Measurements from ENCODE around the gene SLC4A11. TPM values are rescaled to one million over a fixed set of nuclear protein-coding genes. Genes with fewer than 3 reads are reported as not detected.

Gene SLC4A11
- total and polyA plus RNA-seq, 10 of the 15 experiments (the other 5 are each of a cell fraction or from before 2014, with no cell fraction given): 0.07 to 2.3 (median 1.1) TPM

DNA sequence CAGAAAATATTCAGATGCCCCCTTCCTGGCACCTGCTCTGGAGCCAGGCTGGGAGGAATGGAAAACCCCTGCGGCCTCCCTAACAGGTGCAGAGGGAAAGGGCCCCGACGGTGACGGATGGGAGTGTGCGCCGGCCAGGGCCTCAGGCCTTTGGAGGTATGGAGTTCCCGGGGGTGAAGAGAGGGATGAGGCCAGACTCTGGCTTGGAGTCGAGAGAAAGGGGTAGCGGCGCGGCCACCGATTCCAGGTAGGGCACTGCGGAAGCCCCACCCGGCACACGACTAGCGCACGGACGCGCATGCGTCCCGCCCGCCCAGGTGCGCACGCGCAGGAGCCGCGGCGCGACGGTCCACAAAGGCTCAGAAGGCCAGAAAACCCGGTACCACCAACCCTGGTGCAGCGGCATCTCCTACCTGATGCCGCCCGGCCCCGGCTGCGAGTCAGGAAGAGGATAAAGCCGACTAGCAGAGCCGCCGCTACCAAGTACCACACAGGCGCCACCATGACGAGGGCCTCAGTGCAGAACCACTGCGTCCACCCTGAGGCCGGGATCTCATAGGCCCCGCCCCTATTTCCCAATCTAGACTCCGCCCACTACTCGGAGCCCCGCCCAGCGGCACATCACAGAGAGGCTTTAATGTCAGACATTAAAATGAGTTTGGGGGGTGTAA lies 34.7 kb downstream of the SLC4A11 start, which contains the start of gene DDRGK1 (continued):
- TF ChIP-seq MYC (IDR thresholded peaks at IDR 0.05; ENCODE audit: insufficient read depth, insufficient read length, insufficient replicate concordance, low read length, severe bottlenecking): no peak
- TF ChIP-seq BHLHE40 (IDR thresholded peaks at IDR 0.05; ENCODE audit: borderline replicate concordance in 1 of 2, low read depth in 2 of 2, low read length in 1 of 2): peak; percentile 82 to 96
- TF ChIP-seq LARP7 (IDR thresholded peaks at IDR 0.05): no peak; the same call in 1 of the 2 replicates
- TF ChIP-seq SUPT20H (IDR thresholded peaks at IDR 0.05; ENCODE audit: borderline replicate concordance, control insufficient read depth, low read depth, low read length): no peak
- TF ChIP-seq RAD21 (IDR thresholded peaks at IDR 0.05; ENCODE audit: insufficient read depth, low read depth, low read length): no peak
- 0 out of 2 replicates have a peak, but pooled peaks have one; percentile 14 for TF ChIP-seq HDGF (IDR thresholded peaks at IDR 0.05)
- TF ChIP-seq ZZZ3 (IDR thresholded peaks at IDR 0.05; ENCODE audit: control insufficient read depth, insufficient read length, low read depth): no peak
- TF ChIP-seq, protein P1, sequence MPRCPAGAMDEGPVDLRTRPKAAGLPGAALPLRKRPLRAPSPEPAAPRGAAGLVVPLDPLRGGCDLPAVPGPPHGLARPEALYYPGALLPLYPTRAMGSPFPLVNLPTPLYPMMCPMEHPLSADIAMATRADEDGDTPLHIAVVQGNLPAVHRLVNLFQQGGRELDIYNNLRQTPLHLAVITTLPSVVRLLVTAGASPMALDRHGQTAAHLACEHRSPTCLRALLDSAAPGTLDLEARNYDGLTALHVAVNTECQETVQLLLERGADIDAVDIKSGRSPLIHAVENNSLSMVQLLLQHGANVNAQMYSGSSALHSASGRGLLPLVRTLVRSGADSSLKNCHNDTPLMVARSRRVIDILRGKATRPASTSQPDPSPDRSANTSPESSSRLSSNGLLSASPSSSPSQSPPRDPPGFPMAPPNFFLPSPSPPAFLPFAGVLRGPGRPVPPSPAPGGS (IDR thresholded peaks at IDR 0.05; ENCODE audit: borderline replicate concordance, insufficient read depth, low read depth, low read length, poor library complexity, severe bottlenecking): no peak
- TF ChIP-seq MXI1 (IDR thresholded peaks at IDR 0.05; ENCODE audit: low read depth, low read length): no peak
- TF ChIP-seq BACH1 (IDR thresholded peaks at IDR 0.05; ENCODE audit: borderline replicate concordance): peak; percentile 27; the same call in 1 of the 2 replicates
- peak; percentile 49; the same call in 1 of the 2 replicates for TF ChIP-seq POLR2AphosphoS2 (IDR thresholded peaks at IDR 0.05; ENCODE audit: low read depth, low read length)
- no peak for TF ChIP-seq CHD1 (IDR thresholded peaks at IDR 0.05; ENCODE audit: low read depth, low read length)
- peak; percentile 64; the same call in 1 of the 2 replicates for TF ChIP-seq YY1 (IDR thresholded peaks at IDR 0.05; ENCODE audit: low read depth, low read length)
- TF ChIP-seq KAT2A (conservative IDR thresholded peaks at IDR 0.05; ENCODE audit: control insufficient read depth, low read depth, low read length): no peak
- TF ChIP-seq TAF1 (IDR thresholded peaks at IDR 0.05; ENCODE audit: borderline replicate concordance, low read depth, low read length): peak; percentile 39; the same call in 1 of the 2 replicates
- no peak for TF ChIP-seq MEF2A (IDR thresholded peaks at IDR 0.05; ENCODE audit: insufficient read depth, low read depth, low read length)
- TF ChIP-seq MEF2B (IDR thresholded peaks at IDR 0.05; ENCODE audit: partially characterized antibody, poor library complexity, severe bottlenecking): no peak
- no peak for TF ChIP-seq RAD51 (IDR thresholded peaks at IDR 0.05)
- TF ChIP-seq ZNF207 (IDR thresholded peaks at IDR 0.05; ENCODE audit: borderline replicate concordance): peak; percentile 79
- TF ChIP-seq WRNIP1 (IDR thresholded peaks at IDR 0.05; ENCODE audit: borderline replicate concordance, low read depth, low read length): no peak
- no peak for TF ChIP-seq ESRRA (IDR thresholded peaks at IDR 0.05; ENCODE audit: low read length)
- no peak for TF ChIP-seq REST (IDR thresholded peaks at IDR 0.05; ENCODE audit: low read depth, low read length)
- no peak; the same call in 1 of the 2 replicates for TF ChIP-seq CREM (IDR thresholded peaks at IDR 0.05; ENCODE audit: low read depth)
- 0 out of 2 replicates have a peak, but pooled peaks have one; percentile 21 for TF ChIP-seq TCF3 (IDR thresholded peaks at IDR 0.05; ENCODE audit: borderline replicate concordance, insufficient read depth, low read depth, low read length)

Measured in GM12878 (cell line).